GM18858 (cell line): ENCODE measurements around the gene KRT14.

Experiments
- ATAC-seq: cut with Tn5 transposase; IDR thresholded peaks from one replicate; pipeline ENCODE4 v1.9.1; 2021; ENCODE audit not compliant: unreplicated experiment

Gene KRT14

GRCh38 chr17:41533613-41534012, 53.1 kb downstream of the KRT14 start:
- ATAC-seq = no peak

DNA sequence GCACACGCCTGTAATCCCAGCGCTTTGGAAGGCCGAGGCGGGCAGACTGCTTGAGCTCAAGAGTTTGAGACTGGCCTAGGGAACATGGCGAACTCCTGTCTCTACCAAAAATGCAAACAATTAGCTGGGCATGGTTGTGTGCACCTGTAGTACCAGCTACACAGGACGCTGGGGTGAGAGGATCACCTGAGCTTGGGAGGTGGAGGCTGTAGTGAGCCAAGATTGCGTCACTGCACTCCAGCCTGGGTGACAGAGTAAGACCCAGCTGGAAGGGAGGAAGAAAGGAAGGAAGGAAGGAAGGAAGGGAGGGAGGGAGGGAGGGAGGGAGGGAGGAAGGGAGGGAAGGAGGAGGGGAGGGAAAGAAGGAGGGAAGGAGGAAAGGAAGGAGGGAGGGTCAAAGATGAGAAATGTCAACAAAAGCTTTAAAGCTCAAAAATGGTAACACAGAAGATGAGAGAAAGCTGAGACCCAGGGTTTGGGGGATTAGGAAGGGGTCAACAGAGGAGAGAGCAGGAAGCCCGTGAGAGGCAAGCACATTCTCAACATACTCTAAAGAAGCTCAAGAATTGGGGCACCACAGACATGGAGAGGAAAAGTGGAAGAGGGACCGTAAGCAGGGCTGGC, 53.6 kb downstream of the KRT14 start:
- no peak for ATAC-seq
